GM21447 (cell line): ENCODE measurements around the gene VPS41.
"Not testable (repeated sequence)": the region's sequence is repeated elsewhere in the genome, so short reads cannot be mapped to it uniquely, and the experiment has no call there.

ENCODE experiments used
- ATAC-seq: cut with Tn5 transposase; IDR thresholded peaks from one replicate; pipeline ENCODE4 v1.9.1; 2021; ENCODE audit not compliant: unreplicated experiment

VPS41 gene

GRCh38 chr7:38908759-38909335, at the start of gene VPS41:
Gene VPS41 (minus strand): TSS chr7:38909191. CDS start chr7:38909174, 17 bp downstream.
- ATAC-seq = peak; percentile 99

GRCh38 chr7:38955892-38956291, 46.9 kb upstream of the VPS41 start:
- ATAC-seq = no peak

- ATAC-seq = no peak
These were observed 45.0 kb upstream of the VPS41 start for GRCh38 chr7:38953971-38954370.

GRCh38 chr7:38953227-38953626, 44.2 kb upstream of the VPS41 start:
- no peak for ATAC-seq

GRCh38 chr7:38951213-38951612, 42.2 kb upstream of the VPS41 start:
- ATAC-seq = no peak

- ATAC-seq = no peak
These were observed 41.3 kb upstream of the VPS41 start for GRCh38 chr7:38950309-38950708.

- not testable (repeated sequence) for ATAC-seq
These were observed 38.5 kb upstream of the VPS41 start for GRCh38 chr7:38947541-38947940.

GRCh38 chr7:38942431-38943051, 33.5 kb upstream of the VPS41 start:
- ATAC-seq = no peak

GRCh38 chr7:38940774-38941173, 31.8 kb upstream of the VPS41 start:
- ATAC-seq = no peak

- no peak for ATAC-seq
These were observed 29.6 kb upstream of the VPS41 start for GRCh38 chr7:38938589-38938988.

GRCh38 chr7:38938001-38938485, 29.1 kb upstream of the VPS41 start:
- ATAC-seq = no peak

GRCh38 chr7:38936641-38937040, 27.6 kb upstream of the VPS41 start:
- no peak for ATAC-seq

GRCh38 chr7:38934536-38934935, 25.5 kb upstream of the VPS41 start:
- no peak for ATAC-seq

GRCh38 chr7:38934051-38934450, 25.1 kb upstream of the VPS41 start:
- ATAC-seq = no peak

GRCh38 chr7:38932509-38933168, 23.6 kb upstream of the VPS41 start:
- ATAC-seq = peak; percentile 85

- no peak for ATAC-seq
These were observed 20.6 kb upstream of the VPS41 start for GRCh38 chr7:38929460-38930171.

- no peak for ATAC-seq
These were observed 19.5 kb upstream of the VPS41 start for GRCh38 chr7:38928506-38928905.

- no peak for ATAC-seq
These were observed 18.8 kb upstream of the VPS41 start for GRCh38 chr7:38927751-38928150.

GRCh38 chr7:38920731-38921130, 11.7 kb upstream of the VPS41 start:
- no peak for ATAC-seq

- ATAC-seq = no peak
These were observed 7.4 kb upstream of the VPS41 start for GRCh38 chr7:38916396-38916795.

GRCh38 chr7:38909870-38910269, 879 bp upstream of the VPS41 start:
- no peak for ATAC-seq

- no peak for ATAC-seq
These were observed 1.2 kb downstream of the VPS41 start for GRCh38 chr7:38907766-38908165.
